Measurements from ENCODE around the gene GAD2.

GAD2 gene

DNA sequence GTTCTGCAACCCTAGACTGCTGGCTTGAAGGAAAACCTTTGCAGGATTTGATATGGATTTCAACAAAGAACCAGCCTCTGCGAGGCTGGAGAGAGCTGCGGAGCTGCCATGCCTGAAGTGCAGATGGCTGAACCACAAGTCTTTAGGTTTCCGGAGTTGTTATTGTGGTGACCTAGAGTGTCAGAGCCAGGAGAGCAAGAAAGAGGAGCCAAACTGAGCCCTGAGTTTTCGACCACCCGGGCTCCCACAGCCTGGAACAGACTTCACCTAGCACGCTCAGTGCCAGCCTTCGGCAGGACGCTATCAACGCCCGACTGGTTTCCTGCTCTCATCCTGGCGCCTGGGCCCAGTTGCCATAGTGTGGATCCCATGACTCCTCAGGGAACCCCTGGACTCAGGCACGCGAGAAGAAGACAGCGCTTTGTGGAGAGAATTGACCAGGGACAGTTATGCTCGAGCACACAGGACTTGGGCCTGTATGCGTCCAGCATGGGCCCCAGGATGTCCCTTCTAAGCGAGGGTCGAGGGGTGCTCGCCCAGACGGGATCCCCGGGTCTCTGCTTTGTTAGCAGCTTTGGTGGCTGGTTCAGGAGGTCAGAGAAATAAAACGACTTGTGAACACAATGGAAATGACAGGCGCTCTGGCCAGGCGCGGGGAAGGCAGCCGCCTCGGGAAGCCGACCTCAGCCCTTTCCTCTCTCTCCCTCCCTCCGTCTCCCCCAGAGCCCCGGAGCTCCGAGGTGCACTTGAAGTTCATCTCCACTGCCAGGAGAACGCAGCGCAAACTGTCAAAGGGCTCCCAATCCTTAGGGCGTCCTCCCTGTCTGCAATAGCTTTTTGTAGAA is 1.8 kb upstream of the GAD2 start:
- TF ChIP-seq ESRRG (CRISPR knock-in tag; IDR thresholded peaks at IDR 0.05) = no peak
- no peak for TF ChIP-seq ZNF565 (CRISPR knock-in tag; conservative IDR thresholded peaks at IDR 0.05; ENCODE audit: low read depth)
- no peak for TF ChIP-seq SNAI2 (CRISPR knock-in tag; IDR thresholded peaks at IDR 0.05)
- no peak for TF ChIP-seq TOX (CRISPR knock-in tag; IDR thresholded peaks at IDR 0.05; ENCODE audit: borderline replicate concordance)
- TF ChIP-seq CSDC2 (CRISPR knock-in tag; IDR thresholded peaks at IDR 0.05) = no peak
- TF ChIP-seq ZNF8 (CRISPR knock-in tag; IDR thresholded peaks at IDR 0.05) = no peak
- TF ChIP-seq, protein P1, sequence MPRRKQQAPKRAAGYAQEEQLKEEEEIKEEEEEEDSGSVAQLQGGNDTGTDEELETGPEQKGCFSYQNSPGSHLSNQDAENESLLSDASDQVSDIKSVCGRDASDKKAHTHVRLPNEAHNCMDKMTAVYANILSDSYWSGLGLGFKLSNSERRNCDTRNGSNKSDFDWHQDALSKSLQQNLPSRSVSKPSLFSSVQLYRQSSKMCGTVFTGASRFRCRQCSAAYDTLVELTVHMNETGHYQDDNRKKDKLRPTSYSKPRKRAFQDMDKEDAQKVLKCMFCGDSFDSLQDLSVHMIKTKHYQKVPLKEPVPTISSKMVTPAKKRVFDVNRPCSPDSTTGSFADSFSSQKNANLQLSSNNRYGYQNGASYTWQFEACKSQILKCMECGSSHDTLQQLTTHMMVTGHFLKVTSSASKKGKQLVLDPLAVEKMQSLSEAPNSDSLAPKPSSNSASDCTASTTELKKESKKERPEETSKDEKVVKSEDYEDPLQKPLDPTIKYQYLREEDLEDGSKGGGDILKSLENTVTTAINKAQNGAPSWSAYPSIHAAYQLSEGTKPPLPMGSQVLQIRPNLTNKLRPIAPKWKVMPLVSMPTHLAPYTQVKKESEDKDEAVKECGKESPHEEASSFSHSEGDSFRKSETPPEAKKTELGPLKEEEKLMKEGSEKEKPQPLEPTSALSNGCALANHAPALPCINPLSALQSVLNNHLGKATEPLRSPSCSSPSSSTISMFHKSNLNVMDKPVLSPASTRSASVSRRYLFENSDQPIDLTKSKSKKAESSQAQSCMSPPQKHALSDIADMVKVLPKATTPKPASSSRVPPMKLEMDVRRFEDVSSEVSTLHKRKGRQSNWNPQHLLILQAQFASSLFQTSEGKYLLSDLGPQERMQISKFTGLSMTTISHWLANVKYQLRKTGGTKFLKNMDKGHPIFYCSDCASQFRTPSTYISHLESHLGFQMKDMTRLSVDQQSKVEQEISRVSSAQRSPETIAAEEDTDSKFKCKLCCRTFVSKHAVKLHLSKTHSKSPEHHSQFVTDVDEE (CRISPR knock-in tag; IDR thresholded peaks at IDR 0.05) = no peak
- no peak for TF ChIP-seq ZC3H10 (CRISPR knock-in tag; IDR thresholded peaks at IDR 0.05)
- ATAC-seq = no peak

DNA sequence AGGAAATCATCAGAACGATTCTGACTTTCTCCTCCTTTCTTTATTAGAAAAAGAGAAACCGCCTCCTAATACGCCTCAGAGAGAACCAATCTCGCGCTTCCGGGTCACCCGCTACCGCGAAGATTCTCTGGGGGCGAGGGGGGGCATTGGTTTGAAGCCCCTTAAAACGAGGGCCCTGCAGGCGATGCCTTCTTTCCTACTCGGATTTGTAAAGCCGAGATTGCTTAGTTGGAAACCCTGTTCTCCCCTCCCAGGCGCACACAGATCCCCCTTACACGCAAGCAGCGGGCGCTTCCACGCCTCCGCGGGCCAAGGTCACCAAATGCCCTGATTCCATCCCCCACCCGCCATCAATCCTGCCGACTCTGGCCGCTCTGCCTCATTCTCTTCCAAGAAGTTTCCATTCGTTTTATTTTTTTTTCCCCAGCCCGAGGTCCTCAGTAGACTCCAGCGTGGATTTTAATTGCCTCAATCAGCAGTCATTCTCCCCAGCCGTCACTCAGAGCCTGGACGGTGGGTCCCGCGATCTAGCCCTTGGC is 1.1 kb upstream of the GAD2 start:
- ATAC-seq = no peak
- TF ChIP-seq ZFP3 (CRISPR knock-in tag; IDR thresholded peaks at IDR 0.05) (no peak), TCF4 (CRISPR knock-in tag; IDR thresholded peaks at IDR 0.05; ENCODE audit: borderline replicate concordance) (no peak), GLIS3 (CRISPR knock-in tag; IDR thresholded peaks at IDR 0.05) (no peak), ZNF70 (CRISPR knock-in tag; IDR thresholded peaks at IDR 0.05) (no peak), CSDC2 (CRISPR knock-in tag; IDR thresholded peaks at IDR 0.05) (no peak), PPARA (CRISPR knock-in tag; IDR thresholded peaks at IDR 0.05; ENCODE audit: borderline replicate concordance) (no peak), TOX (CRISPR knock-in tag; IDR thresholded peaks at IDR 0.05; ENCODE audit: borderline replicate concordance) (no peak), SNAI2 (CRISPR knock-in tag; IDR thresholded peaks at IDR 0.05) (no peak)
- TF ChIP-seq, protein P2, sequence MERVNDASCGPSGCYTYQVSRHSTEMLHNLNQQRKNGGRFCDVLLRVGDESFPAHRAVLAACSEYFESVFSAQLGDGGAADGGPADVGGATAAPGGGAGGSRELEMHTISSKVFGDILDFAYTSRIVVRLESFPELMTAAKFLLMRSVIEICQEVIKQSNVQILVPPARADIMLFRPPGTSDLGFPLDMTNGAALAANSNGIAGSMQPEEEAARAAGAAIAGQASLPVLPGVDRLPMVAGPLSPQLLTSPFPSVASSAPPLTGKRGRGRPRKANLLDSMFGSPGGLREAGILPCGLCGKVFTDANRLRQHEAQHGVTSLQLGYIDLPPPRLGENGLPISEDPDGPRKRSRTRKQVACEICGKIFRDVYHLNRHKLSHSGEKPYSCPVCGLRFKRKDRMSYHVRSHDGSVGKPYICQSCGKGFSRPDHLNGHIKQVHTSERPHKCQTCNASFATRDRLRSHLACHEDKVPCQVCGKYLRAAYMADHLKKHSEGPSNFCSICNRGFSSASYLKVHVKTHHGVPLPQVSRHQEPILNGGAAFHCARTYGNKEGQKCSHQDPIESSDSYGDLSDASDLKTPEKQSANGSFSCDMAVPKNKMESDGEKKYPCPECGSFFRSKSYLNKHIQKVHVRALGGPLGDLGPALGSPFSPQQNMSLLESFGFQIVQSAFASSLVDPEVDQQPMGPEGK (CRISPR knock-in tag; IDR thresholded peaks at IDR 0.05; ENCODE audit: borderline replicate concordance) = no peak
- TF ChIP-seq, protein P3, sequence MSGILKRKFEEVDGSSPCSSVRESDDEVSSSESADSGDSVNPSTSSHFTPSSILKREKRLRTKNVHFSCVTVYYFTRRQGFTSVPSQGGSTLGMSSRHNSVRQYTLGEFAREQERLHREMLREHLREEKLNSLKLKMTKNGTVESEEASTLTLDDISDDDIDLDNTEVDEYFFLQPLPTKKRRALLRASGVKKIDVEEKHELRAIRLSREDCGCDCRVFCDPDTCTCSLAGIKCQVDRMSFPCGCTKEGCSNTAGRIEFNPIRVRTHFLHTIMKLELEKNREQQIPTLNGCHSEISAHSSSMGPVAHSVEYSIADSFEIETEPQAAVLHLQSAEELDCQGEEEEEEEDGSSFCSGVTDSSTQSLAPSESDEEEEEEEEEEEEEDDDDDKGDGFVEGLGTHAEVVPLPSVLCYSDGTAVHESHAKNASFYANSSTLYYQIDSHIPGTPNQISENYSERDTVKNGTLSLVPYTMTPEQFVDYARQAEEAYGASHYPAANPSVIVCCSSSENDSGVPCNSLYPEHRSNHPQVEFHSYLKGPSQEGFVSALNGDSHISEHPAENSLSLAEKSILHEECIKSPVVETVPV (CRISPR knock-in tag; IDR thresholded peaks at IDR 0.05) = no peak
- TF ChIP-seq, protein P4, sequence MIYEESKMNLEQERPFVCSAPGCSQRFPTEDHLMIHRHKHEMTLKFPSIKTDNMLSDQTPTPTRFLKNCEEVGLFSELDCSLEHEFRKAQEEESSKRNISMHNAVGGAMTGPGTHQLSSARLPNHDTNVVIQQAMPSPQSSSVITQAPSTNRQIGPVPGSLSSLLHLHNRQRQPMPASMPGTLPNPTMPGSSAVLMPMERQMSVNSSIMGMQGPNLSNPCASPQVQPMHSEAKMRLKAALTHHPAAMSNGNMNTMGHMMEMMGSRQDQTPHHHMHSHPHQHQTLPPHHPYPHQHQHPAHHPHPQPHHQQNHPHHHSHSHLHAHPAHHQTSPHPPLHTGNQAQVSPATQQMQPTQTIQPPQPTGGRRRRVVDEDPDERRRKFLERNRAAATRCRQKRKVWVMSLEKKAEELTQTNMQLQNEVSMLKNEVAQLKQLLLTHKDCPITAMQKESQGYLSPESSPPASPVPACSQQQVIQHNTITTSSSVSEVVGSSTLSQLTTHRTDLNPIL (CRISPR knock-in tag; IDR thresholded peaks at IDR 0.05; ENCODE audit: low read depth) = no peak

DNA sequence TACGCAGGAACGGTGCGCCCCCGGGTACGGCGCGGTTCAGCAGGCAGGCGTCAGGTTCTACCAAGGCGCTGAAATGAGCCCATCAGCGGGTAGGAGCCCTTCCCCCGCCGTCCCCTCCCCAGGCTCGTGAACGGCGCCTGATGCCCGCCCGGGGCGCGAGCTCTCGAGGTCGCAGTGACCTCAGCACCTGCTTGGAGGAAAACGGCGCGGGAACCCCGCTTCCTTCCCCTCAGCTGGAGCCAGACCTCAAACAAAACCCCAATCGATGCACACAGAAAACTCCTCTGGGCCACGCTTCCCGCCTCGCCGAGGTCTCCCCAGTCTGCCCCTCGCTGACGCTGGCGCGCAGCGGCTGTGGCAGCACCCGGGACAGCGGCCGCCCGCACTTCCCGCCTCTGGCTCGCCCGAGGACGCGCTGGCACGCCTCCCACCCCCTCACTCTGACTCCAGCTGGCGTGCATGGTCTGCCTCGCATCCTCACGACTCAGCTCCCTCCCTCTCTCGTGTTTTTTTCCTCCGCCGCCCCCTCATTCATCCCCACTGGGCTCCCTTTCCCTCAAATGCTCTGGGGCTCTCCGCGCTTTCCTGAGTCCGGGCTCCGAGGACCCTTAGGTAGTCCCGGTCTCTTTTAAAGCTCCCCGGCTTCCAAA is 514 bp upstream of the GAD2 start:
- peak; percentile 55; the same call in 2 of the 3 replicates for ATAC-seq
- TF ChIP-seq, protein P3 (CRISPR knock-in tag; IDR thresholded peaks at IDR 0.05) = no peak
- TF ChIP-seq ZNF565 (CRISPR knock-in tag; conservative IDR thresholded peaks at IDR 0.05; ENCODE audit: low read depth) = no peak
- TF ChIP-seq, protein P1 (CRISPR knock-in tag; IDR thresholded peaks at IDR 0.05) = no peak
- TF ChIP-seq GLIS3 (CRISPR knock-in tag; IDR thresholded peaks at IDR 0.05) = no peak
- TF ChIP-seq, protein P5, sequence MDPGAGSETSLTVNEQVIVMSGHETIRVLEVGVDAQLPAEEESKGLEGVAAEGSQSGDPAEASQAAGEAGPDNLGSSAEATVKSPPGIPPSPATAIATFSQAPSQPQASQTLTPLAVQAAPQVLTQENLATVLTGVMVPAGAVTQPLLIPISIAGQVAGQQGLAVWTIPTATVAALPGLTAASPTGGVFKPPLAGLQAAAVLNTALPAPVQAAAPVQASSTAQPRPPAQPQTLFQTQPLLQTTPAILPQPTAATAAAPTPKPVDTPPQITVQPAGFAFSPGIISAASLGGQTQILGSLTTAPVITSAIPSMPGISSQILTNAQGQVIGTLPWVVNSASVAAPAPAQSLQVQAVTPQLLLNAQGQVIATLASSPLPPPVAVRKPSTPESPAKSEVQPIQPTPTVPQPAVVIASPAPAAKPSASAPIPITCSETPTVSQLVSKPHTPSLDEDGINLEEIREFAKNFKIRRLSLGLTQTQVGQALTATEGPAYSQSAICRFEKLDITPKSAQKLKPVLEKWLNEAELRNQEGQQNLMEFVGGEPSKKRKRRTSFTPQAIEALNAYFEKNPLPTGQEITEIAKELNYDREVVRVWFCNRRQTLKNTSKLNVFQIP (CRISPR knock-in tag; IDR thresholded peaks at IDR 0.05; ENCODE audit: borderline replicate concordance, low read depth) = no peak
- no peak for TF ChIP-seq BACH2 (CRISPR knock-in tag; IDR thresholded peaks at IDR 0.05; ENCODE audit: borderline replicate concordance)
- TF ChIP-seq, protein P4 (CRISPR knock-in tag; IDR thresholded peaks at IDR 0.05; ENCODE audit: low read depth) = no peak
- TF ChIP-seq TCF4 (CRISPR knock-in tag; IDR thresholded peaks at IDR 0.05; ENCODE audit: borderline replicate concordance) = no peak
- no peak for TF ChIP-seq ZNF70 (CRISPR knock-in tag; IDR thresholded peaks at IDR 0.05)
- no peak for TF ChIP-seq PPARA (CRISPR knock-in tag; IDR thresholded peaks at IDR 0.05; ENCODE audit: borderline replicate concordance)

All from SK-N-SH treated with all-trans-retinoic acid at 6 μM for 48 hours (cell line).